NCI-H1436 (cell line): ENCODE data around the gene CTIF.

ENCODE experiments used
- DNase-seq: peaks from one replicate; lab custom pipeline; 2025; lab: John Stamatoyannopoulos, UW

CTIF gene

GRCh38 chr18:48620071-48620470 lies 81.2 kb downstream of the CTIF start:
- no peak for DNase-seq

- no peak for DNase-seq
Measured at GRCh38 chr18:48621240-48621639, 82.4 kb downstream of the CTIF start.

- DNase-seq, result no peak
Measured at GRCh38 chr18:48621815-48622555, 83.2 kb downstream of the CTIF start.

- no peak for DNase-seq
Measured at GRCh38 chr18:48622911-48623431, 84.1 kb downstream of the CTIF start.

GRCh38 chr18:48623468-48624235 lies 84.8 kb downstream of the CTIF start:
- no peak for DNase-seq

GRCh38 chr18:48624856-48625255 lies 86.0 kb downstream of the CTIF start:
- DNase-seq, result no peak

- DNase-seq, result no peak
Measured at GRCh38 chr18:48627216-48627615, 88.4 kb downstream of the CTIF start.

GRCh38 chr18:48629730-48630324 lies 91.0 kb downstream of the CTIF start:
- DNase-seq, result no peak

GRCh38 chr18:48631851-48632250 lies 93.0 kb downstream of the CTIF start:
- DNase-seq, result no peak

- DNase-seq, result no peak
Measured at GRCh38 chr18:48632676-48633257, 93.9 kb downstream of the CTIF start.

GRCh38 chr18:48634491-48634890 lies 95.7 kb downstream of the CTIF start:
- DNase-seq, result no peak

GRCh38 chr18:48634975-48635374 lies 96.1 kb downstream of the CTIF start:
- DNase-seq, result no peak

- DNase-seq, result no peak
Measured at GRCh38 chr18:48635806-48636205, 97.0 kb downstream of the CTIF start.

- no peak for DNase-seq
Measured at GRCh38 chr18:48636436-48636835, 97.6 kb downstream of the CTIF start.

GRCh38 chr18:48637081-48637990 lies 98.5 kb downstream of the CTIF start:
- no peak for DNase-seq

GRCh38 chr18:48638451-48638850 lies 99.6 kb downstream of the CTIF start:
- DNase-seq, result no peak

GRCh38 chr18:48638896-48639771 lies 100.3 kb downstream of the CTIF start:
- no peak for DNase-seq

- DNase-seq, result no peak
Measured at GRCh38 chr18:48639772-48640432, 101.1 kb downstream of the CTIF start.

GRCh38 chr18:48640566-48641270 lies 101.9 kb downstream of the CTIF start:
- DNase-seq, result no peak
